Rectal smooth muscle tissue (tissue), 1 donor: Measurements from ENCODE around the gene BACH2.

Experiments used
- H3K27ac ChIP-seq: one replicate; pipeline ENCODE4 v1.7.0; 2013; ENCODE audit warnings: low read depth, low read length, inconsistent platforms
- H3K27me3 ChIP-seq: one replicate; pipeline ENCODE4 v1.7.0; 2013; ENCODE audit warnings: low read length; ENCODE audit not compliant: control insufficient read depth, insufficient read depth
- H3K36me3 ChIP-seq: one replicate; pipeline ENCODE4 v1.7.0; 2013; ENCODE audit warnings: low read length; ENCODE audit not compliant: control insufficient read depth, insufficient read depth
- H3K4me1 ChIP-seq: one replicate; pipeline ENCODE4 v1.7.0; 2013; ENCODE audit warnings: low read length; ENCODE audit not compliant: control insufficient read depth, insufficient read depth
- H3K4me3 ChIP-seq: one replicate; pipeline ENCODE4 v1.7.0; 2013; ENCODE audit warnings: low read length
- H3K9ac ChIP-seq: one replicate; pipeline ENCODE4 v1.7.0; 2013; ENCODE audit warnings: low read length

The BACH2 gene

DNA sequence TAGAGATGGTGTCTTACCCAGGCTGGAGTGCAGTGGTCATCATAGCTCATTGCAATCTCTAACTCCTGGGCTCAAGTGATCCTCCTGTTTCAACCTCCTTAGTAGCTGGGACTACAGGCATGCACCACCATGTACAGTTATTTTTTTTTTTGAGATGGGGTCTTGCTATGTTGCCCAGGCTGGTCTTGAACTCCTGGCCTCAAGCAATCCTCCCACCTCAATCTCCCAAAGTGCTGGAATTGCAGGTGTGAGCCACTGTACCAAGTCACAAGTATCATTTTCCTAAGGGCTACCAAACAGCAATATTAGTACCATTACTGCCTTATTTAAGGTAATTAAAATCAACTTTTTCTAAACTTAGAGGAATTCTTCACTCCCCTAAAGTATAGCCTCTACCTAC lies 49.4 kb downstream of the BACH2 start:
- Histone ChIP-seq H3K4me3 (no peak overlapping the region), H3K4me1 (no peaks in the 10 kb centered on the region), H3K9ac (no peak overlapping the region), H3K27ac (no peak overlapping the region), H3K27me3 (no peaks in the 10 kb centered on the region), H3K36me3 (no peaks in the 10 kb centered on the region)

DNA sequence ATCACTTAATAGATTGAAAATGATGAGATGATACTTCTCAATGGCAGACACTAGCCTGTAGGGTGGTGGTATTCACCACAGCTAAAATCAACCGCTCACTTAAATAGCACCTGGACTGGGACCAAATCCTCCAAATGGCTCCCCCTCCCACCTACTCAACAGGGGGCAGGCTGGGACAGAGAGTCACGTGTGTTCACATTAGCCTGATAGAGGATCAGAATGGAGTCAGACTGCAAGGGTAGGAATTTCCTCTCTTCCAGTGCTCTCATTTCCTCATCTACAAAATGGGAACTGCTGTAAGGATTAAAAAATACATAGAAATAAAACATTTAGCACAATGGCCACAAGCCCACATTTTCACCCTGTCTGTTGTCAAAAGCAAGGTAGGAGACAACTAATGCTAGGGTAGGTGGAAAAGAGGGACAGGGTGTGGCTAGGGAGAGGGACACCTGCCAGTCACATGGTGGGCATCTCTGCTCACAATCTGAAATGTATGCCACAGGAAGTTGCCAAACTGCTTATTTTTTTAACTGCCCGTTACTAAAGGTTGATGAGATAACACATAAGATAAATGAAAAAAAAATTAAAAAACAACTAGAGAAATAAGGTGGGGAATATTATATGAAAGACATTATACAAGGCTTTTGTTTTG lies 55.3 kb downstream of the BACH2 start:
- no peak overlapping the region for H3K9ac ChIP-seq
- no peaks in the 10 kb centered on the region for H3K27me3 ChIP-seq
- no peaks in the 10 kb centered on the region for H3K36me3 ChIP-seq
- no peaks in the 10 kb centered on the region for H3K4me1 ChIP-seq
- no peak overlapping the region for H3K4me3 ChIP-seq
- H3K27ac ChIP-seq, result no peak overlapping the region

DNA sequence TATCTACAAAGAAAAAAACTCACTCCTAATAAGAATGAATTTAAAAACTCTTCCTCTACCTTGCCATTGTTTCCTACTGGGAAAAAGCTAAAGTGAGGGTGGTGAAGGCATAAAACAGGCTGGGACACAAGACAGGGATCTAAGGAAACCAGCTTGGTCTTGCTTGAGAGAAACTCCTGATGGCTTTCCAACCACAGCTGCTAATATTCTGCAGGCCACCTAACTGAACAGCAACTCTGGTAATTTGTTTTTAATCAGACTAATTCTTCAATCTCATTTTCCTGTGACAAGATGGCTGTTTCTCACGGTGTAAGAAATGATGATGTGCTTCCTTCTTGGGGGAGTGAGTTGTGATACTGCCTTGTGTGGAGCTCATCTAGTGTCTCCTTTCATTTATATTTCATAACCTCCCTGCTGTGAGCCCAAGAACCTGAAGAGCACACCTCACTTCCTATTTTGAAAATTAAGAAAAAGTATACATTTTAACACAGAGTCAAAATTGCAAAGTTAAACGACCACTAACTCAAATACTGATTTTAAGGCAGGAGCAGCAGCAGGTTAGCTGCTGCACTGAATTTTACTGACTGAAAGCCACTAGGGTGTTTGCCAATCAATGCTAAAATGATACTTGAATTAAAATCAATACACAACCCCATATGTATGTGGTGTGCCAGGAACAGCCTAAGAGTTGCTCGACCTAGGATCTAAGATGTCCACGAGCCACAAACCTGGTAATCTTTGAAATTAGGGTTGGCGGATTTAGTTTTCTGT lies 58.0 kb downstream of the BACH2 start:
- Histone ChIP-seq H3K9ac (no peak overlapping the region), H3K4me1 (no peaks in the 10 kb centered on the region), H3K27me3 (no peaks in the 10 kb centered on the region), H3K36me3 (no peaks in the 10 kb centered on the region), H3K27ac (no peak overlapping the region), H3K4me3 (no peak overlapping the region)

DNA sequence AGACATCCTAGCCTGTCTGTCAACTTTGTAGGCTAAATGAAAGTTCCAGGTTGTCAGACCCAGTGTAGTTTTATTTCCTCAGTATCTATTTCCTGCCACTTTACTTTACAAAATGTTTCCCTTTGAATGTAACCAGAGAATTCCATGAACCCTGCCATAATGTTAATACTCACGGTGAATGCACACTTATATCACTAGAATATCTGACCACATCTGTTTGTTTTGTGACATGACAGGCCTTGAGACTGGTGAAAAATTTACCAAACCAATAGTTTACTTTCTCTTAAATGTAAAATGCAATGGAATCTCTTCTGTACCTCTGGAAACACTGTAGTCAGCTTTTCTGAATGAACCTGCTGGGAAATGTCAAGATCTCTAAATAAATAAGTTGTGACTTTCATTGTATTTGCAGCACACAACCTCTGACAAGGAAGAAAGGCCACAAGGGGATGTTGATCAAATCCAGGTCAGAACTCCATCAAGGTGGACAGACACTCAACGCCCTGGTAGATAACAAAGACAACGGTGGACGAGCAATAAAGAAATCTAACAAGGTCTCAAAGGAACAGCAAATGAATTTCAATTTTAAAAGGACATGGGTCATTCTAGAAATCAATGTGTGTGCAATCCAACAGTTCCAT lies 59.2 kb downstream of the BACH2 start:
- H3K4me1 ChIP-seq, result no peaks in the 10 kb centered on the region
- no peak overlapping the region for H3K9ac ChIP-seq
- H3K27ac ChIP-seq, result no peak overlapping the region
- H3K36me3 ChIP-seq, result no peaks in the 10 kb centered on the region
- H3K27me3 ChIP-seq, result no peaks in the 10 kb centered on the region
- no peak overlapping the region for H3K4me3 ChIP-seq

DNA sequence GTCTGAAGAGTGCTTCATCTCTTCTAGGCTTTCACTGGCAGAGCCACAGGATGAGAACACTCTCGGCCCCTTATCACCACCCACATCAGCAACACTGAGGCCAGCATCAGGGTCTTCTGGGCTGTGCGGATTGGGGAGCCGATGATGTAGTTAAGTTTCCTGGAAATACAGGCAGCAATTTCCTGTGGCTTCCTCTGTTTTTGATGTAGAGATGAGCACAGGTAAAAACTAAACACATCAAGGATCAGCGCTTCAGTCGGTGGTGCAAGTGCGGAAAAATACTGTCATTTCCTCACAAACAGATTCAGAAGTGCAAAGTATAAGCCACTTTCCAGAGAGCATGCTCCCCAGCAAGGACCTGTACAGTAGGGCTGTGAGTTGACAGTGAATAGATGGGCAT lies 62.6 kb downstream of the BACH2 start:
- no peaks in the 10 kb centered on the region for H3K36me3 ChIP-seq

DNA sequence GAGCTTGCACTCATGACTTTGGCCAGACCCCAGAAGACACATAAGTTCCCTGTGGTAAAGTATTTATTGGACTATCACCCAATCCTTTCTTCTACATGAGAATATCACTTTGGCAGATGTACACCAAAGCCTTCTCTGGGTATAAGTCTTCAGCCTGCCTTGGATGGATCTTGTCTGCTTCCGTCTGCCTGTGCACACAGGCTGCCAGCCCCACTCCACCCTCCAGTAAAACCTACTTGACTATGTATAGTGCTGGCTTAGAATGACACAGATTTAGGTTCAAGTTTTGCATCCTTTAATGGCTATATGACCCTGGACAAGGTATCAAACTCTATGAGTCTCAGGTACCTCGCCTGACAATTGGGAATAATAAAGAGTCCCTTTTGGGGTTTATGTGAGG lies 63.4 kb downstream of the BACH2 start:
- no peak overlapping the region for H3K9ac ChIP-seq
- H3K36me3 ChIP-seq, result no peaks in the 10 kb centered on the region
- no peaks in the 10 kb centered on the region for H3K4me1 ChIP-seq
- no peak overlapping the region for H3K27ac ChIP-seq
- no peaks in the 10 kb centered on the region for H3K27me3 ChIP-seq
- H3K4me3 ChIP-seq, result no peak overlapping the region

More for the DNA sequence above, 62.6 kb downstream of the BACH2 start:
- Histone ChIP-seq H3K4me3 (no peak overlapping the region), H3K27me3 (no peaks in the 10 kb centered on the region), H3K9ac (no peak overlapping the region), H3K4me1 (no peaks in the 10 kb centered on the region), H3K27ac (no peak overlapping the region)

DNA sequence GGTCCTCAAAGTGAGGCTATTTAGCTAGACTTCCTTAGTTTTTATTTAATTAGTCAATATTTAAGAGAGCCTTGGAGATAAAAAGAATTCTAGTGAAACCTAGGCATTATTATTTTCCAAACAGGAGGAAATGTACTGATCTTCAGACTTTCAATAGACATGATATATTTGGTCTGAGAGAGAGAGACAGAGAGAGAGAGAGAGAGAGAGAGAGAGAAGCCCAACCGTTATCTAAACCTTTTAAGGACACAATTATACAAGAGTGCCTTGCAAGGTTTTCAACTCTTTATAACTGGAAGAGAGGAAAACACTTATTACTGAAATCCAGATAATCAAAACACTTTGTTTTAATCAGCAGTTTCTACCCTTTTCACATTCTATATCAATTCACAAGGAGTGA lies 64.8 kb downstream of the BACH2 start:
- no peak overlapping the region for H3K4me3 ChIP-seq
- no peaks in the 10 kb centered on the region for H3K27me3 ChIP-seq
- H3K27ac ChIP-seq, result no peak overlapping the region
- H3K36me3 ChIP-seq, result no peaks in the 10 kb centered on the region
- no peaks in the 10 kb centered on the region for H3K4me1 ChIP-seq
- H3K9ac ChIP-seq, result no peak overlapping the region

DNA sequence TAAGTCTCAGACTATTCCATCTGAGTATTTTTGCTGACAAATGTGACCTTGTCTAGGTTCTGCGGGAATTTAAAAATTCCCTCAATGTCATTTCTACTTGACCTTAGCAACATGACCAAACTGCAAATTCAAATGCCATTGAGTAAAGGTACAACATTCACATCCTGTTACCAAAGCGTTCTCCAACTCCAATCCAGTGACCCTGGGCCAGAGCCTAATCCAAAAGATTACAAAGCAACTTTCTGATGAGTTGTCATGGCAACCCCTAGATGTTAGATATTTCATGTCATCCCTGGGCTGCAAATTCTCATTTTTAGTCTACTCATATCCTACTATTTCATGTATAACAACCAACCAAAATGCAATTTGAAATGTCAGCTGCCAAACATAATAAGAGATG lies 65.3 kb downstream of the BACH2 start:
- no peaks in the 10 kb centered on the region for H3K27me3 ChIP-seq
- H3K36me3 ChIP-seq, result no peaks in the 10 kb centered on the region
- no peaks in the 10 kb centered on the region for H3K4me1 ChIP-seq
- H3K27ac ChIP-seq, result no peak overlapping the region
- H3K9ac ChIP-seq, result no peak overlapping the region
- H3K4me3 ChIP-seq, result no peak overlapping the region

DNA sequence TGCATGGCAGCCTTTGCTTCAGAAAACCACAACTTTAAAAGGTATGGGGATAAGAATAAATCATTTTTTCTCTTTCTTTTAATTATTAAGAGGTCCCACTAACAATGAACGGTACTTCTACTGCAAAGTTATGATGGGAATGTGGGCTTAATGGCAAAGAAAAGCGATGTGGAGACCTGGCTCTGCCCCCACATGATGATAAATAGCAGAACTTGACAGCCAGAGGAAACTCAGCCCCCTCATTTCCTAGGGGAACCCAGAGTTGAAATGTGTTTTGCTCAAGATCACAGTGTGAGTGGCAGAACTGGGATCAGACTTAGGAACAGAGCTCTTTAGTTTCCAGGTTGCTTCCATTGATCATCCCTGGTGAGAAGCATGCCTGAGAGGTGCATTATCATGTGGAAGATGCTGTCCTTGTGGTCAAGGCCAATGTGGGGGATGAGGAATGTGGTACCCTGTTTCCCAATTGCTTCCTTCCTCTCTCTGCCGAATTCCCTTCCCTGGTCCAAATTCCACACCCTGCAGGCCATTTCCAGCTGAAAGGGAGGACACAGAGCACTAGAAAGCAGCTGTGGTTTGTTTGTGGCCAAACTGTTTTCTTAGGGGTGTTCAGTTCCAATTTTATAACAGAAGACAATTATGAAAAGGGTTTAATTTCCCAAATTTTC lies 66.0 kb downstream of the BACH2 start:
- no peak overlapping the region for H3K4me3 ChIP-seq
- H3K36me3 ChIP-seq, result no peaks in the 10 kb centered on the region
- no peaks in the 10 kb centered on the region for H3K4me1 ChIP-seq
- H3K27me3 ChIP-seq, result no peaks in the 10 kb centered on the region
- H3K27ac ChIP-seq, result no peak overlapping the region
- H3K9ac ChIP-seq, result no peak overlapping the region

DNA sequence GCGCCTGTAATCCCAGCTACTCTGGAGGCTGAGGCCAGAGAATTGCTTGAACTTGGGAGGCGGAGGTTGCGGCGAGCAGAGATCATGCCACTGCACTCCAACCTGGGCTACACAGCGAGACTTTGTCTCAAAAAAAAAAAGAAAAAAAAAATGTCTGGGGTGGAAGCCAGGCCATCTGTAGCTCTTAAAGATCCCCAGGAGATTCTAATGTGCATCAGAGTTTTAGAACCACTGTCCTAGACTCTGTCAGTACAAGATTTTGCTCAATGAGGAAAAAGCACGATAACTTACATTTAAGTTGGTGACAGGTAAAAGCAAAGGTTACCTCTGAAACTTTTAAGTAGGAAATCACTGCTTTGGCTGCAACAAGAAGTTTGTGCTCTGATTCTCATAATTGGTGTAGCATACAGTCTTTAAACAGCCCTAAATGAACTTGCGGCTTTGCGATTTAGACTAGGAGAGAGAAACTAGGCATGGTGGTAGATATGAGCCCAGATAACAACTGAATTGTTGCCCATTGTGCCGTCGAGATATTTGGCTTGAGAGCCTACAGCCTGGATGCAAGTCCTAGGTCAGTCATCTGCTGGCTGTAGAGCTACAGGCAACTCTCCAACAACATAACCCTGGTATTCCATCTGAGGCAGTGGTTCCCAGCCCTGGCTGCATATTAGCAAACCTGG lies 67.2 kb downstream of the BACH2 start:
- no peaks in the 10 kb centered on the region for H3K27me3 ChIP-seq
- no peak overlapping the region for H3K4me3 ChIP-seq
- H3K4me1 ChIP-seq, result no peaks in the 10 kb centered on the region
- no peak overlapping the region for H3K27ac ChIP-seq
- H3K36me3 ChIP-seq, result no peaks in the 10 kb centered on the region
- H3K9ac ChIP-seq, result no peak overlapping the region

DNA sequence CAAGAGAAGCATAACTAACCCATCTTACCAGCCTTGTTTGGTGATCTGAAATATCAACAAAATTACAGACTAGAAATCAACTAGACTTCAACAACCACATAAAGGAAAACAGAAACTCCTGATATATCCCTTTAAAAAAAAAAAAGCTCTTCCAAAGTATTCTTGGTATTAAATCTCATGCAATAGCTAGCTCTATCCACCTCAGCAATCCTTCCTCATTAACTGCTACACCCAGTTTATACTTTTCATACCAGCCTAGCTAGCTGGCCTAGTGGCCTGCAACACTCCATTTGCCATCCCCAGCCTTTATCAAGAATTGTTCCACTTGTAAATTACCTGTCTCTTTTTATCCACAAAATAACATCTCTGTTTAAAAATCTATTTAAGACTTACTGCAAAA lies 69.0 kb downstream of the BACH2 start:
- H3K27me3 ChIP-seq, result no peaks in the 10 kb centered on the region
- H3K4me3 ChIP-seq, result no peak overlapping the region
- H3K36me3 ChIP-seq, result no peaks in the 10 kb centered on the region
- H3K4me1 ChIP-seq, result no peaks in the 10 kb centered on the region
- no peak overlapping the region for H3K9ac ChIP-seq
- H3K27ac ChIP-seq, result peak overlapping the region; percentile 15

DNA sequence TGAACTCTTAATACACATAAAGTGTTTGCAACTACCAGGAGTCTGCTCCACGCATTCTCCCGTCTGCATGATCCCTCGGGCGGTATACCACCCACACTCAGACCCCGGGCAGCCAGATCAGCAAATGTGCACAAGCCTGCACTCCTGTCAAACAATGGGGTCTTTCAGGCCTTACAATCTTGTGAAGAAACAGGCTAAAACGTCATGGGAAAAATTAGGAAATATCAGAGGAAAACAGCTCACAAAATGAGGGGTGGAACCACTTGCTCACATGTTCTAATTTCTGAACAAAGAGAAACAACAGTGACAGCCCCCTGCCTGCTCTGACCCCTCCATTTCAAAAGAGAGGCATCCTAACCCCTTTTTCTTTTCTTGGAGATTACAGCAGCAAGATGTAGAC lies 69.4 kb downstream of the BACH2 start:
- Histone ChIP-seq H3K27ac (peak overlapping the region; percentile 15), H3K27me3 (no peaks in the 10 kb centered on the region), H3K36me3 (no peaks in the 10 kb centered on the region), H3K4me1 (no peaks in the 10 kb centered on the region), H3K4me3 (no peak overlapping the region), H3K9ac (no peak overlapping the region)
